VCaP (cell line): ENCODE results near the gene CMTM4.
"Not testable (repeated sequence)": the region's sequence is repeated elsewhere in the genome, so short reads cannot be mapped to it uniquely, and the experiment has no call there.

Experiments used
- H3K27ac ChIP-seq: fragments of 450-650 bp; 2 replicates; pipeline ENCODE4 v1.5.1; 2017
- CTCF ChIP-seq: fragments of 450-650 bp; conservative IDR thresholded peaks from 2 replicates; pipeline ENCODE4 v1.5.1; 2017; ENCODE audit warnings: mild to moderate bottlenecking, moderate library complexity

Gene CMTM4

DNA sequence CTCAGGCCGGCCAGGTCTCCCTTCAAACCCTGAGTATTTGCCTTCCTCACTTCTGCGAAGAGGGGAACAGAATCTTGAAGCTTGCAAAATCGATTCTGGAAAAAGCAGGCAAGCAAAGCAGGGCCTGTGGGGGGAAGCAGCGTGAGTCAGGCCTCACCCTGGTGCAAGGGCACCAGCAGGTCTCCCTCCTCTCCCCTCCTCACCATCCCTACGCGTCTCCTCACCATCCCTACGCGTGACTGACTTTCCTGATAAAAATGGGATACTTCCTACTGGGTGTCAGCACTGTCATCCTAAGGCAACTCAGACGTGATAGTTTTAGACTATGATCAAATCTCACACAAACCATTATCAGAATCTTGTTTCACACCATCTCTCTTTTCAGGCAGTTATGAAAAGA, 80.0 kb downstream of the CMTM4 start:
- no peak for TF ChIP-seq CTCF
- H3K27ac ChIP-seq: no peak overlapping the region

DNA sequence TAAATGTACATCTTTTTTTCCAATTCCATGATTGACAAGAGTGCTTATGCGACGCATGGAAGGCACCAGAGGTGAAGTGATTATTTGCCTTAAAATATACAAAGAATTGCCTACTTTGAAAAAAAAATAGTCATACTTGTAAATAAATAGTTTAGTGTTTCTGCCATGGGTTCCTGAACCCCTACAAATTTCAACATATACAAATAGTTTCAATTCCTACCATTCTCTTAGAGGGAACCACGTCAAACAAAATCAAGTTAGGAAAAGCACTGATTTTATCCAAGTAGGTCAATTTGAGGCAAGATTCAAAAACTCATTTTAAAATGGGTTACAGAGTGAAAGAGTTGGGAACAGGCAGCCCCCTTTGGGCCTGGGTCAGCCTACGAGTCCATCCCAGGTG, 80.4 kb downstream of the CMTM4 start:
- H3K27ac ChIP-seq: no peak overlapping the region
- no peak for TF ChIP-seq CTCF

GRCh38 chr16:66614161-66614802, 82.3 kb downstream of the CMTM4 start:
- H3K27ac ChIP-seq: no peak overlapping the region
- no peak for TF ChIP-seq CTCF

DNA sequence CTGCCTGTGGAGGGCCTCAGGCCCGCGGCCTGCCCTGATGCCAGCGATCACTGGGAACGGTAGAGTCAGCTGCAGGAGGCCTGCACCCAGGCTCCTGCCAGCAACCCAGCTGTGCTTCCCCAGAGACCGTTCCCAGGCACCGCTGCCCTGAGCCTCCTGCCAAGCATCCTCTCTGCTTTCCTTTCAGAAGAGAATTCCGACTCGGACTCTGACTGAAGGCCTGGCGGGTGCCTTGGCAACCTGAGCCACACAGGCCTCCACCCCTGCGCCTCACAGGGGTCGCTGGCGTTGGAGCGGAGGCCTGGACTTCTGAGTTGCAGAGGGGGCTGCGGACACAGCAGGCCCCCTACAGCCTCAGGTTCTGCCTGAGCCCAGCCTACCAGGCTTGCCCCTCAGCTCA, 84.1 kb downstream of the CMTM4 start:
- no peak for TF ChIP-seq CTCF
- no peak overlapping the region for H3K27ac ChIP-seq

- not testable (repeated sequence) for H3K27ac ChIP-seq
These were observed 84.6 kb downstream of the CMTM4 start for GRCh38 chr16:66611911-66612310.

GRCh38 chr16:66610111-66610820, 86.3 kb downstream of the CMTM4 start:
- no peak overlapping the region for H3K27ac ChIP-seq
- TF ChIP-seq CTCF: no peak

DNA sequence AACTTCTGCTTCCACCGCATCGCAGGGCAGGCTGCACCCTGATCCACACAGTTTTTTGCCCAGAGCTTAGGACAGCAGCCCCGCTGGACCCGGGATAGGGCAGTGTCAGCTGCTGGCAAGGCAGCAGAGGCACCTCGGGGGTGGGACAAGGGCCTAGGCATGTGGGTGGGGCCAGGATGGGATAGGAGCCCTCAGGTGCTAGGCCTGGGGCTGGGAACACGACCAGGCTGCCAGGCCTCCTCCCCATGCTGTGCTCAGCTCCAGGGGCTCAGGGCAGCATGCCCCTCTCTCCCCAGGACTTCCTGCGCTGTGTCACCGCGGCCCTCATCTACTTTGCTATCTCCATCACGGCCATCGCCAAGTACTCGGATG, 87.4 kb downstream of the CMTM4 start:
- peak overlapping the region; percentile 19; the same call in 1 of the 2 replicates for H3K27ac ChIP-seq
- no peak for TF ChIP-seq CTCF
